NCI-H2107 (cell line): ENCODE results near the gene RPL10.

Experiments
- DNase-seq: peaks from one replicate; lab custom pipeline; 2025; lab: John Stamatoyannopoulos, UW

Gene RPL10

DNA sequence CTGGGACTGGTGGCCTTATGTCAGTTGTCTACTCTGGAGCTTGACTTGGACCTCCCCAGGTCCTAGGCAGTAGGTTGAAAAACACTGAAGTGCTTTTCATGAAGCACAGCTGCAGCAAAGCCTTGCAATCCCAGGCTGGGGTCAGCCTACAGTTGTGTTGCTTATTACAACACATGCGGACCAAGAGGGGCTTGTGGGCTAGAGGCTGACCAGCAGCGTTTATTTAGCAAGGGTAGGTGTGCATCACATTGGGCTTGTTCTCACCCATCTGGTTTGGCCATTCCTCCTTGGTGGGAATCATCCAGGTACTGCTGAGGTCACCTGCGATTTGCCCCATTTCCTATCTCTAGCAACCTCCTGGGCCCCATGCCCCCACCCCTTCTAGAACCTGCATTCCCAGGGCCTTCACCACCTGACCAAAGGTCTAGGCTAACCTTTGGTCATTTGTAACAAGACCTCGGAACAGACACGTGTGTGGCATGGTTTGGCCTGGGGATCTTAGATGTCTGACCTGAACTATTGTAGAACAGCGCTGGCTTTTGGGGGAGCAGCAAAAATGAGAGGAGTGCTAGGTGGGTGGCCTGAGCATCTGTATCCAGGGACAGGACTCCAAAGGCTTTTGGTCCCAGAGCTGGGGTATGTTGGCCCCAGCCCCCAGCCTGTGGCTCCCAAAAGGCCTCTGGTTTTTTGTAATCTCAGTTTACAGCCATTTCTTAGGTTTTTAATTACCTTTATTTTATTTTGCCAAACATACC is 3.0 kb downstream of the RPL10 start:
- DNase-seq: no peak

DNA sequence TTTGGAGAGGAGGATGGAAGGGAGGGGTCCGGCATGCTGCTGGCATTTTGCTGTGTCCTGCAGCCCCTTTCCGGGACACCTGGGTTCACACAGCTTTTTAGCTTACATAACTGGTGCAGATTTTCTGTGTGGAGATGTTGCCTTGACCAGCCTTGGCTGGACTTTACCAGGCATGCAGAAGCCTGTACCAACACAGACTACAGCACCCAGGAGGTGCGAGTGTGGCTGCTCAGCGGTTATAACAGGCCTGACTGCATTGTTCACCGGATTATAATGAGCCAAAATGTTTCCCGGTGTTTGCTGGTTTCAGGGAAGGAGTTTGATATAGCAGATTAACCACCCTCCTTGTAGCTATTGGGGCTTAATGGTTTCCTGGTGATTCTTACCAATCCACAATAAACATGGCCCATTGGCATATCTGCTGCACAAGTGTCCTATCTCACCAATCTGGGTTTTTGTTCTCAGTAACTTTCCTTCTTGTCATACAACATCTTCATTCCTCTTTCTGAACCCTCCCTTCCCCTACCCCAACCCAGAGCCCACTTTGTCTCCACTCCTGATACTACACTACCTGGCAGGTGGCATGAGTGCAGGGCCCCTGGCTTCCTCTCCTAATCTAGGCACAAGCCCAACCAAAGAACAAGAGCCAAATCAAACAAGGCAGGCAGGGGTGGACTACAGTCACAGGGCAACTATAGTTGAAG is 3.9 kb downstream of the RPL10 start:
- no peak for DNase-seq

DNA sequence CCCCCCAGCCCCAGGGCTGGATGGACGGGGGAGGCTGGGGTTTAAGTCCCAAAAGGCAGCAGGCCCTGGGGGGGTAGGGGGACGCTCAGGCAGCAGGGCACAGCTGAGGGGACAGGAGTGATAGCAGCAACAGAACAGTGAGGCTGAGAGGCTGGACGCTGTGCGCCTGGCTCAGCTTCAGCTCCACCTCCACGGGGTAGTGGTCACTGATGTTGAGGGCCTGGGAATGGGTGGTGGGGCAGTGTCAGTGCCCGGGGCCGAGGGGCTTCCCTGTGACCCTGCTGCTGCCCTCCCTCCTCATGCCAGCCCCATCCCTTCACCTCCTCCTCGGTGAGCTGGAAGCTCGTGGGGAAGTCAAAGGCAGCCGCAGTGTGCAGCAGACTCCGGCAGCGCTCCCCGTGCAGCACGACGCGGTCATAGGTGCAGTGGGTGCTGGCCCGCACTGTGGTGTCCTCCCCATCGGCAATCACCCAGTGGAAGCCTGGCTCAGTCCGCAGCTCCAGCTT is 4.5 kb downstream of the RPL10 start:
- no peak for DNase-seq

DNA sequence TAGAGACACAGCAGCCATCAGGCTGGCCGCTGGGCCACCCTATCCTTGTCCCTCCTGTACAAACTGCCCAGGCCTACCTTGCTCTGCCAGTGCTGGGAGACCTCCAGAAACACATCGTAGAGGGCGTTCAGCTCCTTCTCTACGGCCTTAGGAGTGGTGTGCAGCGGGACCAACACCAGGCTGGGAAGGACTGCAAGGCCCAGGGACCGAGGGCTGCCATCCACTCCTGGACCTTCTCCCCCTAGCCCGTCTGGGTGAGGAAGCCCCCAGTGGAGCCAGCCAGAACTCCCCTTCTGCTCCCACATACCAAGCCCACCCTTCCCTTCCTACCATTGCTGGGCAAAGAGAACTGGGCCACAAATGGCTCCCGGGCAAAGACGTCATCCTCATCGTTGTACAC is 5.0 kb downstream of the RPL10 start:
- DNase-seq: no peak

DNA sequence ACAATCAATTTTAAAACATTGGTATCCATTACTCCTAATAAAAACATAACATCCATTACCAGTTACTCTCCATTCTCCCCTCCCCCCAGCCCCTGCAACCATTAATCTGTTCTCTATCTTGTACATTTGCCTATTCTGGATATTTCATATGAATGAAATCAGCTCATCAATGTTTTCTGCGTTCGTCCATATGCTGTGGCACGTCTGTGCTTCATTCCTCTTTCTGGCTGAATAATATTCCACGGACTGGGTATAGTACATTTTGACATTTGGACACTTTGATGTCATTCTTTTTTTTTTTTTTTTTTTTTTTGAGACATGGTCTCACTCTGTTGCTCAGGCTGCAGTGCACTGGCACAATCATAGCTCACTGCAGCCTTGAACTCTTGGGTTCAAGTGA is 5.7 kb downstream of the RPL10 start:
- no peak for DNase-seq

DNA sequence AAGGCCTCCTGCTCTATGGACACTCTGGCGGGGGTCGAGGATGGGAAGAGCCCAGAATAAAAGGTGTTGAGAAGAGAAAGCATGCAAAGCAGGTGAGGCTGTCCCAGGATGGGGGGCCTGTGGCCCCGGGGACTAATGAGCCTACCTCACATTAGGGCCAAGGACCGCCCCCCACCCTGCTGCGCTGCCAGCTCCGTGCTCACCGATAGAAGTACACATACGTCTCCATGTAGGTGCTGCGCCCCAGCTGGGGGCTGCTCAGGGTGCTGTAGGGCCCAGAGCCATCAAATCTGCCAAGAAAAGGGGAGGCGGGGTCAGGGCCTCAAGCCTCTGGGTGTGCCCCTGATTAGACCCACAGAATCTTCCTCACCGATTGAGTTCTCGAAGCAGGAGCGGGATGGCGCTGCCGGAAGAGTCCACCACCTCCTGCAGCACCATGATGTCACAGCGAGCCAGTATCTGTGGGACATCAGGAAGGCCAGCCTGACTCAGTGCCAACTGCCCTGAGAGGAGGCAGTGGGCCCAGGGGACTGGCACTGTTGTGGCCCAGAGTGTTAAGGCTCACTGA is 6.5 kb downstream of the RPL10 start:
- no peak for DNase-seq

DNA sequence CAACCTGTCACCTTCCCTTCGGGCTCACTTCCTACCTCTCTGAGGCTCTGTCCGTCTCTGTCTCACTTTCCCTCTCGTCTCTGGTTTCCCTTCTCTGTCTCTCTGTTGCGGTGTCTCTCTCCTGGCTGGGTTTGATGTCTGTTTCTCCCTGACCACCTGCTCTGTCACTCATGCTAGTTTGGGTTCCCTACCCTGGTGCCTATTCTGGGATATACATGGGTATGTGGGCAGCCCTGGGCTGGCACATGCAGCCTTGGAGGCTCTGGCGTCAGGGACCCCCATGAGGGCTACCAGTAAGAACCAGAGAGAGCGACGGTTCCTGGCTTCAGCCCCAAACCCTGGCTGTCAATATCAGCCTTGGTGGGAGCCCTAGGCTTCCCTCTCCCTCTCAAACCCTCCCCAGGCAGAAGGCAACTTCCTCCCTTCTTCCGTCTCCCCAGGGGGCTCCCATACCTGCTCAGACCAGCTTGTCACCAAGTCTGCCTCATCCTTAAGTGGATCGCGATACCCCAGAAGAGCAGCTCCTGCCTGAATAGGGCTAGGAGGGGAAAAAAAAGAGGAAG is 10.6 kb downstream of the RPL10 start:
- DNase-seq: no peak

DNA sequence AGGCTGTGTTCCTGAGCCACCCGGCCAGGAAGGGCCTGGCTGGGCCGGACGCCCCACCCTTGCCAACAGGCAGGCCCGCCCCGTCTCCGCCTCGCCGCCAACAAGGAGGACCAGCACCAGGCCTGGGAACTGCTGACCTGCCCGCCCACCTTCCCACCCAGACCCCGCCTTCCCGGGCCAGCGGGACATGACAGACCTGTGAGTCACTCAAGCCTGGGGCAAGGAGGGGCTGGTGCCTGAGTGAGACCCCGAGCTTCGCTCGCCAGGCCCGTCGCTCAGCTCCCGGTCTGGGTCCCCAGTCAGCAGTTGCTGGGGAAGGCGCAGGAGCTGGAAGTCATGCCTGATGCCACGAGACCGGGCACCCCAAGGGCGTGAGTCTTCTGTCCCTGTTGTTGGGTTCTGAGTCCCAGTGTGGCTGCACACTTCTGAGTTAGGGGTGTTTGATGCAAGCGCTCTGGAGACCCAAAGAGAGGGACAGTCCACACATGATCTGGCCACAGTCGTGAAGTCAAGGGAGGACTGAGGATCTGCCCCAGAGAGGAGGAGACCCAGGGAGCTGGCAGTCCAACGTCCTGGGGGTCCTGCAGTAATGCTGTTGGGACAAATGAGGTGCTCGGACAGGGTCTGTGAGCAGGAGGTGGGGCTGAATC is 11.2 kb downstream of the RPL10 start, which contains the start of gene DNASE1L1:
Gene DNASE1L1, minus strand, starts transcription at position 33 of the 650 bp plus-strand sequence. CDS start 3,686 bp downstream, outside the sequence.
- DNase-seq: no peak

DNA sequence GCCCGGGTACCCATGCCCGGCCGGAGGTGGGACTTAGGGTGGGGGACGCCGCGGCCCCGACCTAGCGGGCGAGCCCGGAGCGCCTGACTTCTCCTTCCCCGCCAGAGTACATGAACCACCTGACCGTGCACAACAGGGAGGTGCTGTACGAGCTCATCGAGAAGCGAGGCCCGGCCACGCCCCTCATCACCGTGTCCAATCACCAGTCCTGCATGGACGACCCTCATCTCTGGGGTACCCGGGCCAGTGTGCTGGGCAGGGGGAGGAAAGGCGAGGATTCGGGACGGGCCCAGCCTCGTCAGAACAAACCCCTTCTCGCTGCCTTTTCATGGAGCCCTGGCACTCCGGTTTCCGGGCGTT is 13.8 kb downstream of the RPL10 start:
- no peak for DNase-seq

DNA sequence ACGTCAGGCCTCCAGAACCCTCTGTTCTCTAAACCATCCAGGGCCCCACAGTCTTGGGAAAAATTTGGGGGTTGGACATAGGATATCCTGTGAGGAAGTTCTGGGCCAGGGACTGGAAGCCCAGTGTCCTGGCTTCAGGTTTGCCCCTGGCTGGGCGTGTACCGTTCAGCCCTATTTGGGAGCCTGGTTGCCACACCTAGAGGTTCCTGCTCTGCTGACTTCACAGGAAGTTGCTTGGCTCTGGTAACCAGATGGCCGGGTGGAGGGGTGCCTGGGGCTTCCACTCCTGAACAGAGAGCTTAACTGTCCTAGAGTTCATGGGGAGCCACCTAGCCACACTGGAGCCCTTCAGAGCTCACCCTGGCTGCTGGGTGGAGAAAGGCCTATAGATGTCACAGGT is 14.3 kb downstream of the RPL10 start:
- no peak for DNase-seq

DNA sequence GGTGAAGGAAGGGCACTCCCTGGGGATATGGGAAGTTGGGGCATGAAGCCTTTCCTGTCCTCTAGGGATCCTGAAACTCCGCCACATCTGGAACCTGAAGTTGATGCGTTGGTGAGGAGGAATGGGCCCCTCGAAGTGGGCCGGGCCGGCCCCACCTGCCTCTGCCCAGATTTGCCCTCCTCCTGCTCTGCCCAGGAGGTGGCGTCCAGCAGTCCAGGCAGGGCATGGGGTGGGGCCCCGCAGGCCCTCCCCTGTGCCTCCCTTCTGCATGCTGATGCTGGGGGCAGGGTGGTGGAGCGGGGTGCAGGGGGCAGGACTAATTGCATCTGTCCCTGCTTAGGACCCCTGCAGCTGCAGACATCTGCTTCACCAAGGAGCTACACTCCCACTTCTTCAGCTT is 15.0 kb downstream of the RPL10 start:
- DNase-seq: no peak

DNA sequence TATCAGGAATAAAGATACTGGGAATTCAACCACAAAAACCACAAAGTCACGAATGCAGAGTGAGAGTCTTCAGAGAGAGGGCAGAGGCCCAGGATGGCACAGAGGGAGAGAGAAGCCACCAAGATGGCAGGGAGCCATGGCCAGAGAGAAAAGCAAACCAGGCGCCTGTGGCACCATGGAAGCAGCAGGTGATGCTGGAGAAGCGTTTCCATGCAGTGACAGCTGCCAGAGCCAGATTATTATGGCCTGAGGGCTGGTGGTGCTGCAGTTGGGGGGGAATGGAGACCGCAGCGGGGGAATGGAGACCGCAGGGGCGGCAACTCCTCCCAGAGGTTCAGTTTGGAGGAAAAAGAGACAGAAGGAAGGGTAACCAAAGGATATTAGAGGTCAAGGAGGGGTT is 19.0 kb downstream of the RPL10 start:
- peak; percentile 24 for DNase-seq

DNA sequence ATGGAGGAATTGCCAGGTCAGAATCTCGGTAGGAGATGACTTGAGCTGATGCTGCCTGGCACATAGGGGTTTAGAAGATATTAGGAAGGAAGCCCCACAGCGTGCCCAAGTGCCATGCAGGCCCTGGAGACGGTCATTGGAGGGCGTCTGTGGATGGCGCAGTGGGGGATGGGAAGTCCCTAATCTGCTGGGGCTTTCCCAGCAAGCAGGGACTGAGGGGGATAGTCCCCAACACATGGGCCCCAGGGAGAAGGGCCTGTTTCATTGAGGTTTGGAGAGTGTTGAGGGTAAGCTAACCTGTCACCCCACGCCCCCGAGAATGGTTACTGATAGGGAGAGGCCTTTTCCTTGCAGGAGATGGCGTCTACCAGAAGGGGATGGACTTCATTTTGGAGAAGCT is 21.0 kb downstream of the RPL10 start:
- DNase-seq: no peak

DNA sequence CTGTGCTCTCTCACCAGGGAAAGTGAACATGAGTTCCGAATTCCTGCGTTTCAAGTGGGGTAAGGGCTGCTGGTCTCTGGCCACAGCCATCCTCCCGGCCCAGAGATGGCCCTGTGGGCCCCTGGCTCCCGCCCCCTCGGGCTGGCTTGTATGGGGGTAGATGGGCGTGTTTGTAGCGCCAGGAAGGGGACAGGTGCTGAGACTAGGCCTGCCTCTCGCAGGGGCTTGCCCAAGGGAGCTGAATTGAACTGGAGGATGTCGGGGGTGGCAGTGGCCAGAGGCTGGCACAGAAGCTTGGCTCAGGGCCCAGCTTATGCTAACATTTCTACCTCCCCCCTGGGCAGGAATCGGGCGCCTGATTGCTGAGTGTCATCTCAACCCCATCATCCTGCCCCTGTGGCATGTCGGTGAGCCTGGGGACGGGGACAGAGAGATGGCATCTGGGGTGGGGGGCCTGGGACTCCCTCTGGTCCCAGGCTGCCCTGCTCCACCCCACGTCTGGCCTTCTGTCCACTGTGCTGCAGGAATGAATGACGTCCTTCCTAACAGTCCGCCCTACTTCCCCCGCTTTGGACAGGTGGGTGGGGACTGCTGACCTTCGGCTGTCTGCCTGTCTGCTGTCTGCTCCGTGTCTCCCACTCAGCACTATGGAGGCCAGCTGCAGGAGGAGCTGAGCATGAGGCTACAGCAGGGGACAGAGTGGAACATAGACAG is 21.7 kb downstream of the RPL10 start:
- no peak for DNase-seq

DNA sequence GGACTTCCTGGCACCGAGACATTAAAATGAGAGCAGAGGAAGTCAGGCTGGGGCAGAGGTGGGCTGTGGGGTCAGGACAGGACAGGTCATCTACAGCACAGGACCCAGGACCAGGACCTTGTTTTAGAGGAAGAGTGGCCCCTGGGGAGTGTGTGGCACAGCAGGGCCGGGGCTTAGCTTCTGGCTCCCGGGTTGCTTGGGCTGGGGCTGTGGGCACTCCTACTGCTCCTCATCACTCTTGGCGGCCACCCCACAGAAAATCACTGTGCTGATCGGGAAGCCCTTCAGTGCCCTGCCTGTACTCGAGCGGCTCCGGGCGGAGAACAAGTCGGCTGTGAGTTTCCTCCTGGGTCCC is 22.2 kb downstream of the RPL10 start:
- no peak for DNase-seq

DNA sequence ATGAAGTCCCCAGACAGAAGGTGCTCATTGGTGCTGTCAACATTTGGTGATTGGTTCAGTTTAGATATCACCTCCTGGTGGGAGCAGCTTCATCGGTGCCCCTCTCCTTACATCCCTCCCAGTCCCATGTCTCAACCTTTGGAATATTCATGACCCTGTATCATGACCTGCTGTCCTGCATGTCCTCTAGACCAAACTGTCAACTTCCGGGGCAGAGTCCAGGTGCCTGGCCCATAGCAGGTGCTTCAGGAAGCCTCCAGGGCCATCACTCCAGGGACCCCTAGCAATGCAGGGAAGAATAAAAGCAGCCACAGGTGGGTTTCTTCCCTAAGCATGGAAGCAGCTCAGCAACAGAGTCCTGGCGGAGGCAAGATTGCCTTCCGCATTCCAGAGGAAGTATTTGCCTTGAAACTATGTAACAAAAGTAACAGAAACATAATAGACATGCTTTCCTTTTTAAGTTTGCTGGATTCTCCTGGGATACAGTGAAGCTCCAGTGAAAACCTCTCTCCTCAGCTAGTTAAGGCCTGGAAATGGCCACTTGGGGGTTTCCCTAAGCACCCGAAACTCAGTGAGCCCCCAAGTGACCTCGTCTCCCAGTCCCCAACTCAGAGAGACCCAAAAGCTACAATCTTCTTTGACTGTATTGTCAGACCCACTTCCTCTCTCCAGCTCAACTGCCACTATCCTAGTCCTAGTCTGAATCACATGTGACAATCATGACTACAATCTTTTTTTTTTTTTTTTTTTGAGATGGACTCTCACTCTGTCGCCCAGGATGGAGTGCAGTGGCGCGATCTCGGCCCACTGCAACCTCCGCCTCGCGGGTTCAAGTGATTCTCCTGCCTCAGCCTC is 29.0 kb downstream of the RPL10 start:
- DNase-seq: no peak

DNA sequence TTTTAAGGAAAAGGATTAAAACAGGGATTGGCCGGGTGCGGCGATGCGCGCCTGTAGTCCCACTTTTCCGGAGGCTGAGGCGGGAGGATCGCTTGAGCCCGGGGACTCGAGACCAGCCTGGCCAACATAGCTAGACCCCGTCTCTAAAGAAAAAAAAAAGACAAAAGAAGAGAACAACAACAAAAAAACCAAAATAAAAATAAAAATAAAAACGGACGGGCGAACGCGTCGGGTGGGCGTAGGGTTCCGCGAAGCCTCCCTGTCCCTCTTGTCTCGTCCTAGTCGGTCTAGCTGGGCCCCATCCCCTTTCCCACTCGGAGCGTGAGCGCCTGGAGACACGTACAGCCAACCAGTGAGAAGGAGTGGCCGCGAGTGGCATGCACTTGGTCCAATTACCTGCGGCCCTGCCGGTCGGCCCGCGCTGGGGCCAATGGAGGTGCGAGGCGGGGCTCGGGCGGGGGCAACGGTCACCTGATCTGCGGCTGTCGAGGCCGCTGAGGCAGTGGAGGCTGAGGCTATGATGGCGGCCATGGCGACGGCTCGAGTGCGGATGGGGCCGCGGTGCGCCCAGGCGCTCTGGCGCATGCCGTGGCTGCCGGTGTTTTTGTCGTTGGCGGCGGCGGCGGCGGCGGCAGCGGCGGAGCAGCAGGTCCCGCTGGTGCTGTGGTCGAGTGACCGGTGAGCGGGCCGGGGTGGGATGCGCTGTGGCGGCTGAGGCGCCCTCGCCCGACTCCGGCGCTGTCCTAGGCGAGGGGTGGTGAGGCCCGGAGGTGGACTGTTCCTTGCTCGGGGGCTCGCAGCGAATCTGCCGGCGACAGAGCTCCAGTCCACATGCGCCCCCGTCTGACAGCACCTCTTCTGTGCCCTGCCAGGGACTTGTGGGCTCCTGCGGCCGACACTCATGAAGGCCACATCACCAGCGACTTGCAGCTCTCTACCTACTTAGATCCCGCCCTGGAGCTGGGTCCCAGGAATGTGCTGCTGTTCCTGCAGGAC is 30.3 kb downstream of the RPL10 start, which contains the start of gene ATP6AP1:
Gene ATP6AP1, plus strand, starts transcription at position 502 of the 996 bp plus-strand sequence. Its CDS starts 16 bp downstream, at position 518.
- DNase-seq: peak; percentile 93

DNA sequence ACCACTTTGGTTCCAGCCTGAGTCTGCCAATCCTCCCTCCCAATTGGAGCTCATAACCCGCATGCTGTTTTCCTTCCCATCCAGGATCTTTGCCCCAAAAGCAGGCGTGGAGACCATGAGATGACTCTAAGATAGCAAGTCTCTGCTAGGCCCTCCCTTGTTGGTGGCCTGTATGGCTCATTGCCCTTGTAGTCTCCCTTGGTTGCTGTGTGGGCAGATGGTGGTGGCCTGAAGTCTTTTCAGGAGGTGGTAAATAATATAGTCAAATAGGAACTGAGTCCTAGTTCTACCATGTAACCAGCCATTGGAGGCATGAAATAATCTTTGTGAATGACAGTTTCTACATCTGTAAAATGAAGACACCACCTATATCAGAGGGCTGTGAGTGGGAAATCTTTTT is 31.5 kb downstream of the RPL10 start:
- no peak for DNase-seq

DNA sequence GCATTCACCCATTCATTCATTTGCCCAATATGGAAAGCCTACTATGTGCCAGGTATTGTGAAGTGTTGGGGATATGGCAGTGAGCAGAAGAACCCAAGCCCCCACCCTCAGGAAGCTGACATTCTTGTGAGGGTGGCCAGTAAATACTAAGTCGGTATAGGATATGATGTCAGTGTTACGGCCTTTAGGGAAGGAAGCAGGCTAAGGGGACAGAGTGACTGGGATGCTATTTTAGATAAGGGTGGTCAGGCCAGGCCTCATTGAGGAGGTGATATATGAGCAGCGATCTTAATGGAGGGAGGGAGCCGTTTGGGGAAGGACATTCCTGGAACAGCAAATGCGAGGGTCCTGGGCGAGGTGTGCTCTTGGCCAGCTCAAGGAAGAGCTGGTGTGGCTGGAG is 32.3 kb downstream of the RPL10 start:
- DNase-seq: no peak
